HepG2 (cell line): Measurements from ENCODE around the gene PPP2R2C.

Source experiments
- CTCF ChIP-seq: sonication (generic); formaldehyde crosslinking; IDR thresholded peaks from 2 replicates; pipeline ENCODE4 v1.5.0; 2020; ENCODE audit warnings: mild to moderate bottlenecking, missing genetic modification reagents, moderate library complexity
- GATAD2A ChIP-seq: IDR thresholded peaks from 2 replicates; pipeline ENCODE4 v1.6.1; 2016
- GTF2F1 ChIP-seq: fragments of 150-350 bp; IDR thresholded peaks from 2 replicates; pipeline ENCODE4 v1.6.1; 2014; ENCODE audit warnings: low read length
- KAT2B ChIP-seq: fragments of 150-350 bp; IDR thresholded peaks from 2 replicates; pipeline ENCODE4 v1.6.1; 2014; ENCODE audit warnings: low read depth, low read length, borderline replicate concordance
- MED13 ChIP-seq: sonication (generic); formaldehyde crosslinking; IDR thresholded peaks from 2 replicates; pipeline ENCODE4 v1.5.0; 2020; ENCODE audit warnings: missing genetic modification reagents
- POLR2A ChIP-seq, 2 experiments: IDR thresholded peaks; 2 replicates each; pipeline ENCODE4 v1.6.1; 2011; ENCODE audit warnings: low read depth in 2 of 2, low read length in 2 of 2, mild to moderate bottlenecking in 1 of 2, moderate library complexity in 1 of 2; ENCODE audit not compliant: insufficient read depth in 1 of 2
- SKIL ChIP-seq: sonication (generic); formaldehyde crosslinking; IDR thresholded peaks from 2 replicates; pipeline ENCODE4 v1.8.0; 2022; ENCODE audit warnings: missing genetic modification reagents, mild to moderate bottlenecking, moderate library complexity, borderline replicate concordance
- SOX5 ChIP-seq: IDR thresholded peaks from 2 replicates; pipeline ENCODE4 v1.6.1; 2016; ENCODE audit warnings: borderline replicate concordance
- ZSCAN12 ChIP-seq: sonication (generic); formaldehyde crosslinking; IDR thresholded peaks from 2 replicates; pipeline ENCODE4 v1.9.0; 2021; ENCODE audit warnings: mild to moderate bottlenecking, missing genetic modification reagents
- TF ChIP-seq, protein P1 (sequence below): IDR thresholded peaks from 2 replicates; pipeline ENCODE4 v1.6.1; 2012; ENCODE audit warnings: inconsistent platforms

- TF ChIP-seq CTCF (CRISPR knock-in tag) (no peak), SKIL (CRISPR knock-in tag) (no peak), POLR2A (IDR thresholded peaks at IDR 0.05; ENCODE audit: insufficient read depth in 1 of 2, low read depth in 2 of 2, low read length in 2 of 2) (no peak), SOX5 (no peak), KAT2B (no peak), MED13 (CRISPR knock-in tag) (no peak), GTF2F1 (no peak), ZSCAN12 (CRISPR knock-in tag) (no peak), GATAD2A (CRISPR knock-in tag) (no peak)
- TF ChIP-seq, protein P1, sequence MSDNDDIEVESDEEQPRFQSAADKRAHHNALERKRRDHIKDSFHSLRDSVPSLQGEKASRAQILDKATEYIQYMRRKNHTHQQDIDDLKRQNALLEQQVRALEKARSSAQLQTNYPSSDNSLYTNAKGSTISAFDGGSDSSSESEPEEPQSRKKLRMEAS: no peak
Observed at GRCh38 chr4:6388713-6389112, 83.7 kb downstream of the PPP2R2C start.
